Activated CD4-positive, alpha-beta T cell treated with anti-CD3 and anti-CD28 coated beads, Interleukin-2, Interleukin-6, amounts not matched to agents 100 ng/mL and 50 ng/mL, durations not matched to agents 16 hours and 8 hours (primary cell): ENCODE data around the gene NDUFB8.
"Not testable (repeated sequence)": the region's sequence is repeated elsewhere in the genome, so short reads cannot be mapped to it uniquely, and the experiment has no call there.

Experiments used
- DNase-seq: peaks from one replicate; pipeline ENCODE4 v3.0.0-alpha.2; 2020

Gene NDUFB8

DNA sequence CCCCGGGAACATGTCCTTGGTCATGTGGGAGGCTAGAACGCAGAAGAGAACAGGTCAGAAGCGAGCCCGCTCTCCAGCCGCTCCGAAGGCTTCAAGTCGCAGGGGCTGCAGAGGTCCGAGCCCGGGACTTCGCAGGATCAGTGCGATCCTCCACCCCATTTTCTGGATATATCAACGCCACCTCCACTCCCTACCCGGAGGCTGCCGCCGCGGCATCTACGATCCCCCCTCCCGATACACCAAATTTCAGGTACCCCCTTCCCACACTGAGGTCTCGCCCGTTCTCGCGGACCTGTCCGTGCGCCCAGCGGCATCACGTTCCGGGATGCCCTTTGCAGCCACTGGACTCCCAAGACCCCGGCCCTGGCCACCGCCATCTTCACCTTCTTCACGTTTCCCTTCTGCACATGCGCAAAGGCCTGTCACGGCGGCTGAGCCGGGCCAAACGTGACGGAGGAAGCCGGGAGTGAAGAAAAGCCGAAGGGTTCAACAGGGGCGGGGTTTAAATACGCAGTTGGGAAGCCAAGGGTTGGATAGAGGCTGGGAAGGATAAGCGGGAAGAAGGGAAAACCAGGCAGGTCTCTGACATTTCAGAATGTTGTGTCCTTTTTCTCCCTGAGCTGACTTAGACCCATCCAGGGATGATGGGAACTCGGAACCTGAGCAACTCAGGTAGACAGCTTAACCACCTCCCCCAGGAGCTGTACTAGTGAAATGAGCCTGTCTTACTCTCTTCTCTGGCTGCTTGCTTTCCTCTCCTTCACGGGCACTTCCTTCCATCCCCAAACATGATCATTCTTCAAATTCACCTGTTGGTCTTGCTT lies at the start of gene NDUFB8:
Gene NDUFB8 (minus strand): TSS at position 397 of the 824 bp plus-strand sequence. CDS start 20 bp downstream, at position 377.
- DNase-seq, result peak; percentile 94

DNA sequence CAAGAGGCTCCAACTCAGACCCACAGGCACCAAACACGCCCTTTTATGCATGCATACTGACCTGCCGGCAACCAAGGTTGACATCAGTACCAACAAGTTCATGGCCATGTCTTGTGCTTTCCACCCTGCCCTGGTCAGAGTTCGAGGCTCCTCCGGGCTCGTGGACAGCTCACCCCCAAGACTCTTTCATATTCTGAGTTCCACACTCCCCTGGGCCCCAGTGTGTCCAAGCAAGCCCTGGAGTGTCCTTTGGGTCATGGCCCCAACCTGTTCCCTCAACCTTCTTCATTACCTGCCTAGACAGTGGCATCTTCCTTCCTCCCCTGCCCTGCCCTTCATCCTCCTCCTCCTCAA lies 46.6 kb upstream of the NDUFB8 start:
- no peak for DNase-seq

DNA sequence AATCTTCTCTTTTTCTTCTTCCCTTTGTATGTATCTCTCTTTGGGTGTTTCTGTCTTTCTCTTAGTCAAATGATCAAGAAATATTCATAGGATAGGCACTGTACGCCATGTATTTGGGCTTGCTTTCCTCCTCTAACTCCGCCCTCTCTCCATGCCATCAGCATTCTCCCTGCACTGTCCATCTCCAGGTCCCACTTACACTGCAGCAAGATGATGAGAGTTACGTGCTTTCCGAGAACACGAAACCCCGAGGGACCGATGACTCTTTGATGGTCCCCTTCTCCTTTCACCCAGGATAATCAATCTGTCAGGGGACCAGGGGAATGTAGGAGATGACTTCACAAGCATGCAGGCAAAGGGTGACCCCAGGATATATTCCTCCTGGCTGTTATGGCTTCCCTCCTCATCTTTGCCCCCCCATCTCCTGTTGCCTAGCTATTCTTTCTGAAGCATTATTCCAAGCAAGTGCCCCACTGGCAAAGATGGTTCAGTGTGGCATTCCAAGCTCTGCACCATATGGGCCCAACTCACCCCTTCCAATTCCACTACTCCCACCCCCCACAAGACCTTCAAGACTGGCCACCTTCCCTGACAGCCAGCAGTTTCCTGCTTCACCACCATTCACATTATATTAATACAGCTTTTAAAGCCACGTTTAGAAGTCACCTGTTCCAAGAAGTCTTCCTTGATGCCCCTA lies 46.1 kb upstream of the NDUFB8 start:
- no peak for DNase-seq

DNA sequence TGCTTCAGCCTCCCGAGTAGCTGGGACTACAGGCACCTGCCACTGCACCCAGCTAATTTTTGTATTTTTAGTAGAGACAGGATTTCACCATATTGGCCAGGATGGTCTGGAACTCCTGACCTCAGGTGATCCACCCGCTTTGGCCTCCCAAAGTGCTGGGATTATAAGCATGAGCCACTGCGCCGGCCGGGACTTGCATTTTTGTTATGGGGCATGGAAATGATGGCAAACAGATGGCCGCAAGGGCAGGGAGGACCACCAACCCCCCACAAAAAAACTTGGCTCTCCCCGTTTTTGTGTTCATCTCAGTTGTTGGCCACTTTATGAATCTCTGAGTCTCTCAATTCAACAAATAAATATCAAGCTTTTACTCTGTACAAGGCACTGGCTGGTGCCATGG lies 45.5 kb upstream of the NDUFB8 start:
- DNase-seq, result not testable (repeated sequence)

DNA sequence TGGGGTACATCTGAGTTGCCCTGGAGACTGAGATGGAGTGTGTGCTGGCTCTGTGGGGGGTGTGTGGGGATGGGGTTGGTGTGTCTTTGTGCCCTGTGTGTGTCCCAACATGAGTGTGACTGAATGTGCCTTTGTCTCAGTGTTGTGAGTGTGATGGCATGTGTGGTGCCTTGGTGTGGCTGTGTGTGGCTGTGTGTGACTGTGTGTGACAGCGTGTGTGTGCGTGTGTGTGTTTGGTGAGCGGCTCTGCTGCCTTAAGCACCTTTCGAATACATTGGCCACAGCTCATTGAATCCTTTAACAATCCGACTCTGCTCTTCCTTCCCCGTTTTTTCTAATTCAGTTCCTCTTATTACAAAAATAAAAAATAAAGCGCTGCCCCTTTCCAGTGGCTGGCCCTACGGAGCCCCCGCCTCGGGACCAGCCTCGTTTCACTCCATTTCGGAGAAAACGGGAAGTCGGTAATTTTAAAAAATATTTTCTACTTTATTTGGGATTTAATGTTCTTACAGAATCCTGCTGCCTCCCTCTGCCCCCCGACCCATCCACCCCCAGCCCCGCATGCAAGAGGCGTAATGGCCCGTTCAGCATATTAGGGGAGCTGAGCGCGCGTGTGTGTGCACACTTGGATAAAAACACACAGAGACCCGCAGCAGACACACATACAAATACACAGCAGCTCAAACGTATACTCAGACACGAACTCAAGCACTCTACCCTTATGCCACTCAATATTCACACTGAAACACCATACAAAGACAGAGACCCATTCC lies 41.6 kb upstream of the NDUFB8 start:
- DNase-seq, result no peak

DNA sequence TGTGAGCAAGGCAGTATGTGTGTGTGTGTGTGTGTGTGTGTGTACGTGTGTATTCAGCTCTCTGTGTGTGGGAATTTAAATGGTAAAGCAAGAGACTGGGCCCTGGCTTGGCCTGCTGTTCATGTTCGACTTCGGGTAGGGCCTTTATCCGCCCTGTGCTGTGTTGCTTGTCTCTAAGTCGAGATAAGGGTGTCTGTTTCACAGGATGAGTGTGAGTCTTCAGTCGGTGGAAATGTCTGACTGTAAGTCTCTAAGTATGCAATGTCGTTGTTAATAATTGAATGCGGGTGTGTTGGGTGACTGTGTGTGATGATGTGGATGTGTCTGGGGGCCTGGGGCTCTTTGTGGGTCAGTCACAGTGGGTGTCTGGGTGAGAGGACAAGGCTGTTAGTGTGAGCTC lies 40.8 kb upstream of the NDUFB8 start:
- no peak for DNase-seq

DNA sequence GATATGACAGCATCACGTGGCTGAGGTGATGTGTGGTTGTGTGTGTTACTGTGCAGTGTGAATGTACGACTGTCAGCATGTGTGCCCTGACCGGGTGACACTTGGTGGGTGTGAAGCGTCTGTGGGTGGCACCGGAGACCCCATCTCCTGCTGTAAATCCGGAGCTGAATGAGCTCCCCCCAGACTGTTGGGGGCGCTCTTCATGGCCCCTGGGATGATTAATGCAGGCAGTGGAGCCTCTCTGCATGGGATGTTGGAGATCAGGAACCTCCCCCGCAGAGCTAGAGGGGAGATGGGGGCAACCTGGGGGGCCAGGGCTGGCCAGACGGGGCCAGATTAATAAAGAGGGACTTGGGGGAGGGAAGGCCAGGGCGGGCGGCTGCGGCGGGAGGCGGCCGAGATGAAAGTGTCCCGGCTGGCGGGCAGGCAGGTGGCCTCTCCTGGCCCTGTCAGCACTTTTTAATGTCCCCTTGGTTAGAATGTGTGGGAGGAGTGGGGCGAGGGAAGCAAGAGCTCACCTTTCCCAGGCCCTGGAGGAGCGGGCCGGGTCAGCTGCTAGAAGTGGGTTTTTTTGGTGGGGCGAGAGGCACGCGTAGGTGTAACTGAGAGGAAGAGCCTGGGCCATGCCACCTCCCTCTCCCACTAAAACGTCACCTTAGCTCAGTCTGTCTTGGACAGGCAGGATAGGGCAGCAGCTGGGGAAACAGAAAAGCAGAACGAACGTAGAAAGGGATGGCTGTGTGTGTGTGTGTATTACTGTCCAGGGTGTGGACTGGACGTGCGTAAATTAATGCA lies 40.2 kb upstream of the NDUFB8 start:
- DNase-seq, result peak; percentile 13

DNA sequence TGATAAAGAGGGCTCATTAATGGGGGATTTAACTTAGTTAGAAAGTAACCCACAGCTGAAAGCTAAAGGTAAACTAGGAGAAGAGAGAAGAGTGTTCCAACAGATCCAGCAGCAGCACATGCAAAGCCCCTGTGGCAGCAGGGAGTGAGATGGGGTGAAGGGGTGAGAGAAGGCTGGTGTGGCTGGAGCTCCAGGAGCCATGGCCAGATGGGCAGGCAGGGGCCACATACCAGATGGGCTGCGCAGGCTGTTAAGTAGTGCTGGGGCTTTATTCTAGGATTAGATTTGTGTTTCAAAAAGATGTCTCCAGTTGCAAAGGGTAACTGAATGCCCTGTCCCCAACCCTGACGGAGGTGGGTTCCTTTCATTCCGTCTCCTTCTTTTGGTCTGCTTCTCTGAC lies 39.2 kb upstream of the NDUFB8 start:
- DNase-seq, result no peak

DNA sequence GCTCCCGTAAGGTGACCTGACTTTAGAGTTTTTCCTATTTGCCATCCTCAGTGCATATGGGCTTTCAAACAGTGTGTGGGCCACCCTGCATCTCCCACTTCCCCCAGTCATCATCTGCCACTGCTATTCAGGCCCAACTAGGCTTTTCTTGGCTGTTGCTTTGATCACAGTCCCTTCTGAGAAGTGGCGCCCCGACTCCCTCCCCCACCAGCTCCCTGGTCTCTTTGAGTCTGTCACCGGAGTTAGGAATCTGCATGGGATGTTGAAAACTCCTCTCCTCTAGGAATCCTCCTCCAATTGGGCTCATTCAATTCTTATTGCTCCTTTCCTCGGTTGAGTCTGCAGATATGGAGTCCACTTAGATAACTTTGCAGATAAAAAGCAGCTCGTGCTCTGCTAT lies 38.2 kb upstream of the NDUFB8 start:
- DNase-seq, result no peak

DNA sequence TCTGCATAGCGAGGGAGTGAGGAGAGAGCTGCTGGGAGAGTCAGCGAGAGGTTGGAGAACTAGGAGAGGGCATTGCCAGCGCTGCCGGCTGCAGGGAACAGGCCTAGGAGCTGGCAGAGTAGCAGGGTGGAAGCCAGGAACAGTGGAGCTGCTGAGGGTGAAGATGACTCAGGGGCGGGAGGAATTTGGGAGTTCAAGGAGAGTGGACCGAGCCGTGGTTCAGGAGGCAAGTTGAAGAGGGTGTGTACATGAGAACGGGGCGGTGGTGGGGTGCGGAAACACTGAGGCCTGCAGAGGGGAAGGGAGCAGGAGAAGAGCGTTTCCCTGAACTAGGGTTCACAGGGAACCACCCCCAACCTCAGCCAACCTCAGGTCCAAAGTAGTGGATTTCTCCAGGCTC lies 37.6 kb upstream of the NDUFB8 start:
- no peak for DNase-seq

DNA sequence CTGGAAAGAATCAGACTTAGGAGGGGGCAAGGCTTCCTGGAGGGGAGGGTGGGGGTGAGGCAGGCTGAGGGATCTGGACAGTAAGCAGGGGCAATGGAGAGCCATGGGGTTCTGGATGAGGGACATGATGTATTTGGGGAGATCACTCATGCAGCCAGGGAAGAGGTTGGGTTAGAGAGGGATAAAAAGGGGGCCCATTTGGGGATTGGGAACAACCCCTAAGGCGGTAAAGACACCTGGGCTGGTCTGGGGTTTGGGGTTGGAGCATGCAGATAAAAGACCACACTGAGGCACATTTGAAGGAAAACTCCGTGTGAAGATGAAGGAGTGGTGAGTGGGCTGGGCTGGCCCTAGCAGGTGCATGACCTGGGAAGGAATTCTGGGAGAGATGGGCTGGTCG lies 36.9 kb upstream of the NDUFB8 start:
- no peak for DNase-seq

DNA sequence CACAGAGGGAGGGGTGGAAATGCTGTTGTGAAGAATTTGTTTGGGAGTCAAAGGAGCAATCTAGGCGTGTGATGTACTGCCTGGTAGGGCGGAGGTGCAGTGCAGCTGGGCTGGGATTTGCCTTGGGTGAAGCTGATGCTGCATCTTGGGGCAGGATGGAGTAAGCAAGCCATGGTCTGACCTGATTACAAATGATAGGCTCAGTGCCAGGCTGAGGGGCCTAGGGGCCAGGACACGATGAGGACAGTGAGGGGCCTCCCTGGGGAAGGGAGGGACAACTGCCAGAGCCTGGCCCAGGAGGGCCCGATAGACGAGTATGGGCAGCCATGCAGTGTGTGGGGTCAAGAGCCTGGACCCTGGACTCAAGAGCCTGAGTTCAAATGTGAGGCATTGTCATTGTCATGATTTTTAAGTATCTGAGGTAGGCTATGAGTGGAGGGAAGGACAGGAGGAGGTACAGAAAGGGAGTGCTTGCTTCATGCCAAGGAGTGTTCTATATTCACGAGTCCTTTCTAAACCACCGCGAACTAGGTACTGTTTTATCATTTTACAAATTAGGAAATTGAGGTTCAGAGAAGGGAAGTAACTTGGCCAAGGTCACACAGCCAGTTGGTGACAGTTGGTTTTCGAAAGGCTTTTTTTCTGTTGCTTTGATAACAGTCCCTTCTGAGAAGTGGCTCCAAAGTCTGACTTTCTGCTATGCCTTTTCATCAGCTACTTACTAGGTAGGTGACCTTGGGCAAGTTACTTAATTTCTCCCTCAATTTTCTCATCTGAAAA lies 35.7 kb upstream of the NDUFB8 start:
- no peak for DNase-seq

DNA sequence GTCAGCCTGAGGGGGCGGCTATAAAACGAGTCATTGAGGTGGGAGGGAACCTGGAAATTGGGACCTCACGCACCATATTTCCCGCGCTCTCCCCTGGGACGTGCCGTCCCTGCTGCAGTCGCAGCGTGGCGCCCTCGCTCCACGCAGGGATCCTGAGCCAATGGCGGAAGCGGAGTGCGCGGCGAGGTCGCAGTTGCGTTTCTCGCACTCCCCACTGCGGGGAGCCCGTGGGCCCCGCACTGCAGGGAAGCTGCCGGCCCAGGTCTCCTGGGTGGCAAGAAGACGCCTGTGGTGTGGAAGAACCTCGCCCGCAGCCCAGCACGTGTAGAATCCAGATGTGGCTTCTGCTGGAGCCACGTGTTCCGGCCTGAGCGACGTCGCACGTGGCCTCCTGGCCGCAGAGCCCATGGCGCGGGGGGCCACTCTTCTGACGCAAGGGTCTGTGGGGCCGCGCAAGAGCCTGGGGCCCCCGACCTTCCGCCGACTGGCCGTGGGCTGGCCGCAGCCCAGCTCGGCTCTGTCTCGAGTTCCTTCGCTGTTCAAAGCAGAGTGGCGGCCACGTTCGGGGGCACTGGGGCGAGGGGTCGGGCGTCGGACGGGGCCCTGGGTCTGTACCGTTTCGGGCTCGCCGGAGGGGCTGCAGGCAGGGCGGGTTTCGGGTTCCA lies 32.5 kb upstream of the NDUFB8 start:
- DNase-seq, result peak; percentile 85

DNA sequence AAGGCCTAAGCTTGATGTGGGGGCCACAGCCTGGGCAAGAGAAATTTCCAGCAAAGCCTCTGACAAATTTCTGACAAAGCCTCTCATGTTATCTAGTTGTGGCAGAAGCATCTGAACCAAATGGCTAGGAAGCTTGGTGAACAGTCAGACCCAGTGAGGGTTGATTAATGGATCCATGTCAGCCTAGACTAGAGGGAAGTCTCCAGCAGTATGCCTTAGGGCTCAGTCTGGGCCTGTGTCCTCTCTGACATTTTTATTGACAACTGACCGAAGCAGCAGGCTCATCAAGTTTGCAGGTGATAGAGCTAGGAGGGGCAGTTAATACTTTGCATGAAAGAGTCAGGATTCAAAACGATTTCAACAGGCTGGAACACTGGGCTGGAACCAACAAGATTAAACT lies 31.3 kb upstream of the NDUFB8 start:
- no peak for DNase-seq

DNA sequence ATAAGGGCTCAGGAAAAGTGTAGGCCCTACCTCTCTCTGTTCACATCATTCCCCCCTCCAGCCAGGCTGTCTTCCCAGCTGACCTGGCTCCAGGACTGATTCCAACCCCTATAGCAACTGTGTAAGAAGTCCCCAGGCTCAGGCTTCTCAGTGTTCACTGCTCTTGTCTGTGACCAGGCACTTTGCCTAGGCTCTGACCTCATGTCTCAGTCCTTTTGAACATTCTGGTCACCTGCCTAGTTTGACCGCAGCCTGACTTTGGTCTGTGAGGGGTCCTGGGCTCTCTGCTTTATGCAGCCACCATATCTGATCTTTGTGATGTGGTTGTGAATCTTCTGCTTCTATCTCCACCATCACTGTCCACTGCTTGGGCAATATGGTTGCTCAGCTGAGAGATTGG lies 30.6 kb upstream of the NDUFB8 start:
- no peak for DNase-seq

DNA sequence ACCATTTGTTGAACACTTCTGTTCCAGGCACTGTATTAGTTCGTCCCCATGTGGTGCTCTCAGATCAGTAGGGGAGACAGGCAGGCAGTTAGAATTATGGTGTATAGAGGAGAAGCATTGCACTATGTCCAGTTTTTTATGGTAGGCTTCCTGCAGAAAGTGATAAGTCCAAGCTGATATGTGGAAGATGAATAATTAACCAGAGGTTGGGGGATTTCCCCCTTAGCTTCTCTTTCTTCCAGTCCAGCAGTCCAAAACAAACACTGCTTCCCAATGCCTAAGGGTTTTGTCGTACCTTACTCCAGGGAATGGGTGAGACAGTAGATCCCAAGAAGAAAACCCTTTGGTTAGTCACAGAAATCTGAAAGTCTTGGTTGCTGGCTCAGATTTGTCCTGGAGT lies 25.2 kb upstream of the NDUFB8 start:
- DNase-seq, result no peak

DNA sequence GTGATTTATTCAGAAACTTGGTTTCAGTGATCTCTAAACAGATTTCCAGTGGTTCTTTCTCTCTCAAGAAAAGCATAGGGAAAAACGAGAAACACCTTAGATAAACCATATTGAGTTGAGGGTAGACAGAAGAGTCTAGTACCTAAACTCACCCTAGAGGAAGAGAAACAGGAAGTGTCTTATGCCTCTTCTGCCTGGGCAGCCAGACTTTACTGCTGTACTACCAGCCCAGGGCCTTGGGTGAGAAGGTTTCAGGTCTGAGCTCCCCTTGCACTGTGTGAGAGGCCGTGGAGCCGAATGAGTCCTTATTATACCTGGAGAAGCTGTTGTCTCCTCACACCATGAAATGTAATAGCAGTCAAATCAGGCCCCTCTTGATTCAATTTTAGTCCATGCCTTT lies 24.3 kb upstream of the NDUFB8 start:
- no peak for DNase-seq

DNA sequence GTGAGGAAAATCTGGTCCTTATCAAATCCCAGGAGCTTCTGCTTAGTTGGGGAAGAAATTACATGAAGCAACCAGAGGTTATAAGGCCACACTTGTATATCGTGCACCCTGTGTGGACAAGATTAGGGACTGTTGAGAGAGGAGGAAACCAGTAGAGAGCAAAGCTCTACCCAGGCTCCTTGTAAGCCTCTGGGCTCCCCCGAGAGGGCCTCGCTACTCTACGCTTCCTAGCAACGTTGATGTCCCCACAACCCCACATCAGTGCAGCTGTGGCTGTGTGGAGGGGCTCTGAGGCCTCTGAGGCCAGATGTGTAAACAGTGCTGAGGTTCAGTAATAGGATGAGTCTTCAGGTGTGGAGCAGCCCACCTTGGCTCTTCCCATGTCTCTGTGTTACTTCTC lies 22.1 kb upstream of the NDUFB8 start:
- DNase-seq, result no peak

DNA sequence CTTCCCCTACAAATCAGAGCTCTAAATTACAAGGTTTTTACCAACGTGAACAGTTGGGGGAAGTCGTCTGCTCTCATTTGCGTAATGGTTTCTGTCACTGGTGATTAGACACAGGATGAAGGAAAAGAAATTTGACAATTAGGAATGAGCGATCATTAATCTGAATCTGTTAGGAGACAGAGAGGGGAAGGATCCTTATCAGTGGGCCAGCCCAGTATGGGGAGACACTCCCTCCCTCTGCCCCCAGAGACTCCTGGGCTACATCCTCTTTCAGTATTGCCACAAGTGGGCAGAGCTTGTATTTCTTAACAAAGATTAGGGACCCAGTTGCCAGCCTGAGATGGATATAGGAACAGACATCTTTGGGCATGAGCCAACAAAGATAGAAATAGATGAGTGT lies 21.5 kb upstream of the NDUFB8 start:
- DNase-seq, result no peak

DNA sequence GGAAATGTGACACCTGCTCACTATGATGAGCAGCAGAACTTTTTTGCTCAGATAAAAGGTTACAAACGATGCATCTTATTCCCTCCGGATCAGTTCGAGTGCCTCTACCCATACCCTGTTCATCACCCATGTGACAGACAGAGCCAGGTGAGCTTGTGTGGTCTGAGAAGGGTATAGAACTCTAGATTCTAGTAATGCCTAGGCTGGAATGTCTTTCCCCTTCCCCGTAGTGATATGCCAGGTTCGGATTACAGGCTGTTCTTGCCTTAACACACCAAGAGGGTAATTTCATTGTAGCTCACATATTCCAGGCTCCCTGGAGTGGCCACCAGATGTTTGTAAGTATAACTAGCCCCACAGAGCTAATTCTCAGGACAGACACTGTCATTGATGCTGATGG lies 15.3 kb upstream of the NDUFB8 start:
- no peak for DNase-seq

DNA sequence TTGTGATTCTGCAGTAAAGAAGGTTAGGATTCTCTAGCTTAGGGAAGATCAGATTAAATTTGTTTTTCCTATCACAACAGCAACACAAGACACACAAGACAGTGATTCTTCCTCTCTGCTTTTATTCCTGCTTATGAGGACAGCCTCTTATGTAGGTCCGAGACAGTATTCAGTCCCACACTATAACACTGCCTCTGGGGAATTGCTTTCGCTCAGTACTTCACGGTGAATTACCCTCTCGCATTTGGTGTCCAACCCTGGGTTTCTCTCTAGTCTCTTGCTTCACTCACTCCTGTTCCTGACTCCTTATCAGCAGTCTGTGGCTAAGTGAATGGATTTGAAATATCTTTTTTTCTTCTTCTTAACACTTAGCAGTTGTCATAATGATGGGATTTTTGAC lies 7.8 kb upstream of the NDUFB8 start:
- DNase-seq, result no peak
